HG03135 (cell line): Measurements from ENCODE around the gene NFIC.
"Not testable (repeated sequence)": the region's sequence is repeated elsewhere in the genome, so short reads cannot be mapped to it uniquely, and the experiment has no call there.

Experiments
- ATAC-seq: cut with Tn5 transposase; IDR thresholded peaks from one replicate; pipeline ENCODE4 v1.9.1; 2021; ENCODE audit warnings: mild to moderate bottlenecking, moderate library complexity; ENCODE audit not compliant: unreplicated experiment

NFIC gene

GRCh38 chr19:3370728-3371591, 4.6 kb downstream of the NFIC start:
- no peak for ATAC-seq

GRCh38 chr19:3372413-3372812, 6.0 kb downstream of the NFIC start:
- ATAC-seq: no peak

- no peak for ATAC-seq
These were observed 7.6 kb downstream of the NFIC start for GRCh38 chr19:3373971-3374368.

- no peak for ATAC-seq
These were observed 8.2 kb downstream of the NFIC start for GRCh38 chr19:3374369-3375112.

- no peak for ATAC-seq
These were observed 9.1 kb downstream of the NFIC start for GRCh38 chr19:3375221-3376090.

GRCh38 chr19:3376091-3376455, 9.7 kb downstream of the NFIC start:
- not testable (repeated sequence) for ATAC-seq

- ATAC-seq: no peak
These were observed 12.2 kb downstream of the NFIC start for GRCh38 chr19:3378352-3379150.

- no peak for ATAC-seq
These were observed 14.4 kb downstream of the NFIC start for GRCh38 chr19:3380829-3381228.

- no peak for ATAC-seq
These were observed 15.5 kb downstream of the NFIC start for GRCh38 chr19:3381701-3382372.

- no peak for ATAC-seq
These were observed 16.2 kb downstream of the NFIC start for GRCh38 chr19:3382460-3383100.

GRCh38 chr19:3383121-3383722, 16.8 kb downstream of the NFIC start:
- ATAC-seq: no peak

- ATAC-seq: no peak
These were observed 20.3 kb downstream of the NFIC start for GRCh38 chr19:3386447-3387234.

GRCh38 chr19:3387645-3388589, 21.5 kb downstream of the NFIC start:
- ATAC-seq: no peak

GRCh38 chr19:3389446-3389778, 23.0 kb downstream of the NFIC start:
- ATAC-seq: no peak

- ATAC-seq: no peak
These were observed 23.5 kb downstream of the NFIC start for GRCh38 chr19:3389876-3390371.

GRCh38 chr19:3391911-3392310, 25.5 kb downstream of the NFIC start:
- not testable (repeated sequence) for ATAC-seq

GRCh38 chr19:3392480-3392879, 26.1 kb downstream of the NFIC start:
- no peak for ATAC-seq
